Measurements from ENCODE around the gene SP1. TPM values are rescaled to one million over a fixed set of nuclear protein-coding genes. Genes with fewer than 3 reads are reported as not detected.

SP1 gene
- total RNA-seq, 1 donor from 2014 or later, result 50.6 TPM

GRCh38 chr12:53345486-53346188, 34.3 kb upstream of the SP1 start:
- Mint-ChIP-seq H3K9me3 (ENCODE audit: unreplicated experiment) (no peaks in the 10 kb centered on the region), H3K27me3 (ENCODE audit: low read depth, unreplicated experiment) (peaks cover 19% of the 10 kb centered on the region), H3K27ac (ENCODE audit: unreplicated experiment) (no peak overlapping the region), H3K36me3 (ENCODE audit: low read depth, unreplicated experiment) (no peaks in the 10 kb centered on the region), H3K4me1 (ENCODE audit: low read depth, unreplicated experiment) (peaks cover 5% of the 10 kb centered on the region), H3K4me3 (ENCODE audit: unreplicated experiment) (peak overlapping the region; percentile 87)
- Histone ChIP-seq H3K27me3 (ENCODE audit: insufficient read depth, low read length) (peaks cover 4% of the 10 kb centered on the region), H3K27ac (ENCODE audit: low read depth, low read length) (no peak overlapping the region), H4K20me1 (ENCODE audit: insufficient read depth, low read length) (no peaks in the 10 kb centered on the region), H3K4me2 (ENCODE audit: low read length) (peak overlapping the region; percentile 91), H3K36me3 (ENCODE audit: insufficient read depth, low read length) (no peaks in the 10 kb centered on the region), H3K9ac (ENCODE audit: low read length) (peak overlapping the region; percentile 76), H3K79me2 (ENCODE audit: insufficient read depth, low read length) (no peaks in the 10 kb centered on the region), H3K9me3 (ENCODE audit: insufficient read depth, low read depth, low read length) (no peaks in the 10 kb centered on the region), H2AFZ (ENCODE audit: low read depth, low read length) (no peak overlapping the region), H3K4me3 (ENCODE audit: insufficient read depth, low read depth, low read length) (no peak overlapping the region), H3K4me1 (ENCODE audit: insufficient read depth, low read length) (peaks cover 15% of the 10 kb centered on the region)
- FAIRE-seq (no peak), DNase-seq (ENCODE audit: low read depth) (no peak)
- no peak for TF ChIP-seq EZH2 (IDR thresholded peaks at IDR 0.05; ENCODE audit: insufficient read depth, low read length)
- no peak for TF ChIP-seq CTCF (IDR thresholded peaks at IDR 0.05; ENCODE audit: insufficient read depth, low read depth, low read length)

GRCh38 chr12:53346491-53346890, 33.5 kb upstream of the SP1 start:
- peaks cover 2% of the 10 kb centered on the region for H3K4me1 Mint-ChIP-seq (ENCODE audit: low read depth, unreplicated experiment)
- no peaks in the 10 kb centered on the region for H3K9me3 Mint-ChIP-seq (ENCODE audit: unreplicated experiment)
- H3K27me3 Mint-ChIP-seq (ENCODE audit: low read depth, unreplicated experiment), result peaks cover 14% of the 10 kb centered on the region
- TF ChIP-seq CTCF (IDR thresholded peaks at IDR 0.05; ENCODE audit: insufficient read depth, low read depth, low read length), result no peak
- no peak for TF ChIP-seq EZH2 (IDR thresholded peaks at IDR 0.05; ENCODE audit: insufficient read depth, low read length)
- Histone ChIP-seq H4K20me1 (ENCODE audit: insufficient read depth, low read length) (no peaks in the 10 kb centered on the region), H2AFZ (ENCODE audit: low read depth, low read length) (no peak overlapping the region), H3K9ac (ENCODE audit: low read length) (no peak overlapping the region), H3K27me3 (ENCODE audit: insufficient read depth, low read length) (no peaks in the 10 kb centered on the region), H3K4me2 (ENCODE audit: low read length) (no peak overlapping the region), H3K4me1 (ENCODE audit: insufficient read depth, low read length) (peaks cover 15% of the 10 kb centered on the region), H3K79me2 (ENCODE audit: insufficient read depth, low read length) (no peaks in the 10 kb centered on the region), H3K4me3 (ENCODE audit: insufficient read depth, low read depth, low read length) (no peak overlapping the region), H3K36me3 (ENCODE audit: insufficient read depth, low read length) (no peaks in the 10 kb centered on the region), H3K9me3 (ENCODE audit: insufficient read depth, low read depth, low read length) (no peaks in the 10 kb centered on the region), H3K27ac (ENCODE audit: low read depth, low read length) (no peak overlapping the region)
- H3K4me3 Mint-ChIP-seq (ENCODE audit: unreplicated experiment), result no peak overlapping the region
- DNase-seq (ENCODE audit: low read depth), result no peak
- no peak for FAIRE-seq
- H3K36me3 Mint-ChIP-seq (ENCODE audit: low read depth, unreplicated experiment), result no peaks in the 10 kb centered on the region
- no peak overlapping the region for H3K27ac Mint-ChIP-seq (ENCODE audit: unreplicated experiment)

- H3K36me3 Mint-ChIP-seq (ENCODE audit: low read depth, unreplicated experiment), result no peaks in the 10 kb centered on the region
- H3K4me1 ChIP-seq (ENCODE audit: insufficient read depth, low read length), result peaks cover 15% of the 10 kb centered on the region
- H3K9me3 ChIP-seq (ENCODE audit: insufficient read depth, low read depth, low read length), result no peaks in the 10 kb centered on the region
- H3K27ac Mint-ChIP-seq (ENCODE audit: unreplicated experiment), result no peak overlapping the region
- no peak overlapping the region for H3K9ac ChIP-seq (ENCODE audit: low read length)
- H3K27me3 Mint-ChIP-seq (ENCODE audit: low read depth, unreplicated experiment), result peaks cover 8% of the 10 kb centered on the region
- no peak overlapping the region for H3K27ac ChIP-seq (ENCODE audit: low read depth, low read length)
- no peak overlapping the region for H3K4me3 Mint-ChIP-seq (ENCODE audit: unreplicated experiment)
- H3K9me3 Mint-ChIP-seq (ENCODE audit: unreplicated experiment), result no peaks in the 10 kb centered on the region
- H3K4me3 ChIP-seq (ENCODE audit: insufficient read depth, low read depth, low read length), result no peak overlapping the region
- H2AFZ ChIP-seq (ENCODE audit: low read depth, low read length), result no peak overlapping the region
- peaks cover 2% of the 10 kb centered on the region for H3K4me1 Mint-ChIP-seq (ENCODE audit: low read depth, unreplicated experiment)
- TF ChIP-seq EZH2 (IDR thresholded peaks at IDR 0.05; ENCODE audit: insufficient read depth, low read length) (no peak), CTCF (IDR thresholded peaks at IDR 0.05; ENCODE audit: insufficient read depth, low read depth, low read length) (no peak)
- H3K36me3 ChIP-seq (ENCODE audit: insufficient read depth, low read length), result no peaks in the 10 kb centered on the region
- FAIRE-seq (no peak), DNase-seq (ENCODE audit: low read depth) (no peak)
- H4K20me1 ChIP-seq (ENCODE audit: insufficient read depth, low read length), result no peaks in the 10 kb centered on the region
- no peaks in the 10 kb centered on the region for H3K79me2 ChIP-seq (ENCODE audit: insufficient read depth, low read length)
- H3K27me3 ChIP-seq (ENCODE audit: insufficient read depth, low read length), result no peaks in the 10 kb centered on the region
- no peak overlapping the region for H3K4me2 ChIP-seq (ENCODE audit: low read length)
Measured at GRCh38 chr12:53347905-53348304, 32.1 kb upstream of the SP1 start.
